ENCODE measurements around the gene OR13A1.
"Not testable (repeated sequence)": the region's sequence is repeated elsewhere in the genome, so short reads cannot be mapped to it uniquely, and the experiment has no call there.

Gene OR13A1

DNA sequence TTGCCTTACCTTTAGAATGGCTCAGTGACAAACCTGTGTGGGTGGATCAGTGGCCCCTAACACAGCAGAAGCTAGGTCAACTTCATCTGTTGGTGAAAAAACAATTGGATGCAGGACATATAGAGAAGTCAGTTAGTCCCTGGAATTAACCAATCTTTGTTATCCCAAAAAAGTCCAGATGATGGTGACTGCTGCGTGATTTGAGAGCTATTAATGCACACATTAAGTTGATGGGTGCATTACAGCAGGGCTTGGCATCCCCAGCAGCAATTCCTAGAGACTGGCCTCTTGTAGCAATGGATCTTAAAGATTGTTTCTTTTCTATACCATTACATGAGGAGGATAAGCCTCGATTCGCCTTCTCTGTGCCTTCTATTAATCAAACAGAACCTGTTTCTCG, 33.3 kb downstream of the OR13A1 start:
- DNase-seq (ENCODE audit: low read depth in 2 of 2) = no peak

DNA sequence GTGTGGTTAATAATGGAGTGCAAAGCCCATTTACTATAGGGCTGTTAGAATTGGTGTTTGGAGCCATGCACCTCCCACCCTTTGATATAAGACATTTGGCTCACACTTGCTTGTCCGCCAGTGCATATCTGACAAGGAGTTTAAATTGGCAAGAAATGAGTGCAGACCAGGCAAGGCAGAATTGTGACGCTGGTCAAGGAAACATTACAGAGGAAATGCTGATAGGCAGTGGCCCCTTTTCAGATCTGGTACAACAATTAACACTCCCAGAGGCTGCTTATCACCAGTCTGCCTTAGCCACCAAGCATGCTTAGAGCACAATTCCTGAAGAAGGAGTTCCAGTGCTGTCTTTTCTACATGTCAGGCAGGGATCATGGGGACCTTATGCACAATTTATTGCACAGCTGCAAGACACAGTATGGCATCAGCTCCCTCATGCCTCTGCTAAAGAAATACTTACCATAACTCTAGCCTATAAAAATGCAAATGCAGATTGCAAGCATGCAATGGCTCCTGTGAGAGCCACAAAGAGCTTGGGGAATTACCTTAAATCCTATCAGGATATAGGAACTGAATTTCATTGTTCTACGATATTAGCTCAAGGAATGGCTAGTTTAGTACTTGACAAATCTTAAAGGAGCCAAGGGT, 35.2 kb downstream of the OR13A1 start:
- no peak for DNase-seq (ENCODE audit: low read depth in 2 of 2)

DNA sequence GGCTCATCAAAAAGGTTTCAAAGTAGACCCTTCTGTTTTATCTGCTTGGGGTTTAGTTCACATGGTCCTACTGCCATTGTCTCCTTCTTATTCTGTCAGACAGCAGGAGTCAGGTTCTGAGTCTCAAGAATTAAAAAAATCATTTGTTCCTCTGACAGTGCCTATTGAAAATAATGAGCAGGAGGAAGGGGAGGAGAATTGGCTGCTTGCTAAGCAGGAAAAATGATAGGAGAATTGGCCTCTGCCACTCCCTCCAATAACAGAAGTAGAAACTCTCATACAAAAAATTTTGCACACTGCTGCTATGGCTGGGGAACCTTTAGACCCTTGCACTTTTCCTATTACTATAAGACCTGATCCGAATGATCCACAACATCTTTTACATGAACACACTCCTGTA, 35.7 kb downstream of the OR13A1 start:
- DNase-seq (ENCODE audit: low read depth in 2 of 2) = no peak

DNA sequence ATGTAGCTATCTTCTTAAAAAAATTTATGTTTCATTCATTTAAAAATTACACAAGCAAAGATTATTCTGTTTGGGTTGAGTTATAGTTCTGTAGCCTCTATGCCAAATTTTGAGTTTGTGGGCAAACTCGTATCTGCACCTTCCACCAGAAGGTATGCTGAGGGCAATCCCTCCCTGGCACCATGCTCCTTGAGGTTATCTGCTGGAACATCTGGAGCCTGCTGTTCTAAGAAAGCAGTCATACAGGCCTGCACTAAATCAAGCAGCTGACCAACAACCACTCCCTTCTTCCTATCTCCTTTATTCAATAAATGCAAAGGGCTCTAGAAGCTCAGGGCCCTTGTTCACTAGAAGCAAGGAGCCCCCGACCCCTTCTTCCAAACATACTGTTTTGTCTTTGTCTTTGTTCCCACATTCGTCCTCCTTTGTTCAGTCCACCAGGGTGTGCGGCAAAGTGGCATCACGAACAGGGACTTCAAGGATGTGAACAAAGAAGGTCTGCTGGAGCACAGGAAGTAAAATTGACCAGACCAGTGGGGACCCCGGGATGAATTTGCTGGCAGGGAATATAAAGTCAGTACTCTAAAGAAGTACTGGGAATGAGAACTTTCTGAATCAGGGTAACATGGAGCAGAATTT, 36.4 kb downstream of the OR13A1 start:
- no peak for DNase-seq (ENCODE audit: low read depth in 2 of 2)

DNA sequence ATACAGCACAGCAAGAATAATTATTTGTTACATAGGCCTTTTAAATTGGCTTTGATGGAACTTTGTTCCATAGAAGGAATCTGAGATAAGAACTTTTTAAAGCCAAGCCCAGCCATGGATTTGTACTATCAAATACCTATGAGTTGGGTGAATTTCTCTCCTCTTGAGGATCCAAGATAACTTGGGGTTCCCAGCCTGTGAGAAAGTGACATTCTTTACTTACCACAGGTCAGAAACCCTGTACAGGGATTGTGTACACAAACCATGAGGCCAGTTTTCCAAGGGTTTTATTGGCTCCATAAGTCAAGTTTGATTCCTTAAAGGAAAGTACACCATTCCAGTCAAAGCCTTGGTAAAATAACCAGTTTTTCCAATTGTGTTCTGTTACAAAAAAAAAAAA, 39.3 kb downstream of the OR13A1 start:
- not testable (repeated sequence) for DNase-seq (ENCODE audit: low read depth in 2 of 2)

DNA sequence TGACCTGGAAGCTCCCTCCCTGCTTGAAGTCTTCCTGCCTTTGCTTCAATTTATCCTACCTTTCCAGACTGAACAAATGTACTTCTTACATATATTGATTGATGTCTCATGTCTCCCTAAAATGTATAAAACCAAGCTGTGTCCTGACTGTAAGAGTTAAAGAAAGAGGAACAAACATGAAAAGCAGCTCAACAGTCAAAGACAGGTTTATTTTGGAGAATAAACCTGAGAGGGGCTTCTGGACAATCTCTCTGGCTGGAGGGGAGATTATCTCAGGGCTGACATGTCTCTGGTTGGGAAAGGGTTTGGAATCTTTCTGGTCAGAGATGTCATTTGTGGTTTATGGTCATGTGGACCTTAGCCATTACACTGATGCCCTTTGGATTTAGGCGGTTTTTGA, 41.0 kb downstream of the OR13A1 start:
- no peak for DNase-seq (ENCODE audit: low read depth in 2 of 2)

DNA sequence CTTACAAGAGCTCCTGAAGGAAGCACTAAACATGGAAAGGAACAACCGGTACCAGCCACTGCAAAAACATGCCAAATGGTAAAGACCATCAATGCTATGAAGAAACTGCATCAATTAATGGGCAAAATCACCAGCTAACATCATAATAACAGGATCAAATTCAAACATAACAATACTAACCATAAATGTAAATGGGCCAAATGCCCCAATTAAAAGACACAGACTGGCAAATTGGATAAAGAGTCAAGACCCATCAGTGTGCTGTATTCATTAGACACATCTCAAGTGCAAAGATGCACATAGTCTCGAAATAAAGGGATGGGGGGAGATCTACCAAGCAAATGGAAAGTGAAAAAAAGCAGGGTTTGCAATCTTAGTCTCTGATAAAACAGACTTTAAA, 47.6 kb downstream of the OR13A1 start:
- not testable (repeated sequence) for DNase-seq (ENCODE audit: low read depth in 2 of 2)

DNA sequence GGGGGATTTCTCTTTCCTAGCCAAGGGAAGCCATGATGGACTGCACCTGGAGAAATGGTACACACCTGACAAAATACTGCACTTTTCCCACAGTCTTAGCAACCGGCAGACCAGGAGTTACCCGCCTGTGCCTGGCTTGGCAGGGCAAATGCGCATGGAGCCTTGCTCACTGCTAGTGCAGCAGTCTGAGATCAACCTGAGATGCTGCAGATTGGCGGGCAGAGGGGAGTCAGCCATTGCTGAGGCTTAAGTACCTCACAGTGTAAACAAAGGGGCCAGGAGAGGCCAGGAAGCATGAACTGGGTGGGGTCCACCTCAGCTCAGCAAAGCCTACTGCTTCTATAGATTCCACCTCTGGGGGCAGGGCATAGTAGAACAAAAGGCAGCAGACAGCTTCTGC, 49.4 kb downstream of the OR13A1 start:
- DNase-seq (ENCODE audit: low read depth in 2 of 2) = no peak

DNA sequence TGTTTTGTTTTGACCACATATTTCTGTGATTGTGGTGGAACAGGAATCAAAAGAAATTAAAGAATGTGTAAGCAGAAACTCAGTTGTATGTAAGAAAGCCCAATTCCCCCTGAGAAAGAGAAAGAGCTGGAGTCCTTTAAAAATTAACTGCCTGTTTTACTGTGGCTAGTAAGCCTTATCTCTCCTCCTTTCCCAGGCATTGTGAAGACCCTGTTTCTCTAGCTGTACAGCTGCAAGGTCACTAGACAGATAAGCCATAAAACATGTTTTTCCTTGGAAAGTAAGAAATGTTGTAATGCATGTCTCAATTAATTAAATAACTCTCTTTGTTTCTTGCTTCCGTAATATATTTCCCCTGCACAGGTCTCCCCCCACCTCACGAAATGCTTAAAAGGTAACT, 53.5 kb downstream of the OR13A1 start:
- no peak for DNase-seq (ENCODE audit: low read depth in 2 of 2)

DNA sequence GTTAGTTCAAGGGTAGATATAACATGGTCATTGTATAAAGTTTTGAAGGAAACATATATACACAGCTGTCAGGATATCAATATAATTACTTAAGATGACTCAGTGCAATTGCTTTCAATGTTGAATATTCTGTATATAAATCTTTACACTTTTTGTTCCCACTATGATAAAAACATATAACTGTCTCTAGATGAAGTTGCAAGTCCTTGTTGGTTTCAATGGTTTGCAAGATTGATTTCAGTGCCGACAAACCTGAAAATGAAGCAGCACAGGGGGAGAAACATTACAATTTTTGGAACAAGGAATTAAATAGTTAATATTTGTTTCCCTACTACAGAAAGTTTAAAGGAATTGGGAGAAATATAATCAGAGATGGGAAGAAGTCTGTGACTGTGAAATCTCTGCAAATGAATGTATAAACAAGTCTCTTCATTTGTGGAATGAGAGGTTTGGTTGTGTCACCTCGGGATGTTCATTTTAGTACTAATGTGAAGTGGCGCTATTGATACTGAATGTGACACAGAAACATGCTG, 54.1 kb downstream of the OR13A1 start:
- DNase-seq (ENCODE audit: low read depth in 2 of 2) = no peak

DNA sequence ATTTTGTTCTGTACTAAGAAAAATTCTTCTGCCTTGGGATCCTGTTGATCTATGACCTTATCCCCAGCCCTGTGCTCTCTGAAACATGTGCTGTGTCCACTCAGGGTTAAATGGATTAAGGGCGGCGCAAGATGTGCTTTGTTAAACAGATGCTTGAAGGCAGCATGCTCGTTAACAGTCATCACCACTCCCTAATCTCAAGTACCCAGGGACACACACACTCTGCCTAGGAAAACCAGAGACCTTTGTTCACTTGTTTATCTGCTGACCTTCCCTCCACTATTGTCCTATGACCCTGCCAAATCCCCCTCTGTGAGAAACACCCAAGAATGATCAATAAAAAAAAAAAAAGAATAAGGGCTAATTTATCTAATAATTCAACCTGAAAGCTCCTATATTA, 54.8 kb downstream of the OR13A1 start:
- DNase-seq (ENCODE audit: low read depth in 2 of 2) = not testable (repeated sequence)

DNA sequence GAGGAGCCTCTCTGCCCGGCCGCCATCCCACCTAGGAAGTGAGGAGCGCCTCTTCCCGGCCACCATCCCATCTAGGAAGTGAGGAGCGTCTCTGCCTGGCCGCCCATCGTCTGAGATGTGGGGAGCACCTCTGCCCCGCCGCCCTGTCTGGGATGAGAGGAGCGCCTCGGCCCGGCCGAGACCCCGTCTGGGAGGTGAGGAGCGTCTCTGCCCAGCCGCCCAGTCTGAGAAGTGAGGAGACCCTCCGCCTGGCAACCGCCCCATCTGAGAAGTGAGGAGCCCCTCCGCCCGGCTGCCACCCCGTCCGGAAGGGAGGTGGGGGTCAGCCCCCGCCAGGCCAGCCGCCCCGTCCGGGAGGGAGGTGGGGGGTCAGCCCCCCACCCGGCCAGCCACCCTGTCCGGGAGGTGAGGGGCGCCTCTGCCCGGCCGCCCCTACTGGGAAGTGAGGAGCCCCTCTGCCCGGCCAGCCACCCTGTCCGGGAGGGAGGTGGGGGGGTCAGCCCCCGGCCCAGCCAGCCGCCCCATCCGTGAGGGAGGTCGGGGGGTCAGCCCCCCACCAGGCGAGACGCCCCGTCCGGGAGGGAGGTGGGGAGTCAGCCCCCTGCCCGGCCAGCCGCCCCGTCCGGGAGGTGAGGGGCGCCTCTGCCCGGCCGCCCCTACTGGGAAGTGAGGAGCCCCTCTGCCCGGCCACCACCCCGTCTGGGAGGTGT, 55.5 kb downstream of the OR13A1 start:
- DNase-seq (ENCODE audit: low read depth in 2 of 2) = not testable (repeated sequence)

DNA sequence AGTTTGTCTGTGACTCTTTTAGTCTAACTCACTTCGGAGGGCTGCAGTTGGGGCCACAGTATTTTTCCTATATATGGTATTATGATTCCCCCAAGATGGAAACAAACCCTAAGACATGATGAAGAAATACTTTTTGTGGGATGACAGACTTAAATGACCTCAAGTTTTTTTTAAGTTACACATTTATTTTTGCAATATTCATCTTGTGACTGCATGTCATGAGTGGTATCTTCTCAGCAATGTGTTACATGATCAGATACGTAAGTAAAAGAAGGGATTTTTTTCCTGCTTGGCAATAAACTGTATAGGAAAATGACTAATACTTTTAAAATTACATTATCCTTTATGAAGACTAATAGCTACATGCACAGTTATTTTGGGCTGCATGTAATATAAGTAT, 57.8 kb downstream of the OR13A1 start:
- no peak for DNase-seq (ENCODE audit: low read depth in 2 of 2)

DNA sequence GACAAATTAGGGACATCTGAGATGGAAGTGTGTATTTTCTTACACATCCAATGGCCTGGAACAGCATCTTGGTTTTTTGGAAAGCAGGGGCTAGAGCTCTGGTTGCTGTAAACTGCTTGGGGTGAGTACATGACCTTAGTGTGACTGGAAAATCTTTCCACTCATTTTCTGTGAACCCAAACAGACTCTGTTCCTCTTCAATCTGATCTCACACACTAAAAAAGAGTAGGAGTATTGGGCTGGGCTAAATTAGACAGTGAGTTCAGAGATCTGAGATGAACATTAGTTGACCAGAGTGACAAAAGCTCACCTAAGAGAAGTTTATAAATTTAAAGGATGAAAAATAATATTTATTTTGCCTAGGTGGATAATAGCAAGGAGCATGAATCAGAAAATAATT, 59.2 kb downstream of the OR13A1 start:
- DNase-seq (ENCODE audit: low read depth in 2 of 2) = no peak

DNA sequence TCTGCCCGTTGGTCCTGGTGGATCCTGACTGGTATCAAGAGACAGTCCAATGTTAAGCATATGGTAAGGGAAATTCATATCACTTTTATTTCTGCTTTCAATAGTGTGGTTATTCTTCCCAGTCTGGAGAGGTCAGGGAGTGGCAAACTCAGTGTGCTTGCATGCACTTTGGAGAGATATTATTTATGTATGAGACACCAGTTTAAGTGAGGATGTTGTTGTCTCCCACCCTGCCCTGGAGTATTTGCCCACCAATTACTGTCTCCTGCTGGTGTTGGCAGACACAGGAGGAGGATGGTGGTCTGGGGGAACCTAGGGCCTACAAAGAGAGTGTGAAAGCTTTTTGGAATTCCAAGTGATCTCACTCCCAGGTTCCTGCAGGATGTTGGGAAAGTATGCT, 59.7 kb downstream of the OR13A1 start:
- no peak for DNase-seq (ENCODE audit: low read depth in 2 of 2)

DNA sequence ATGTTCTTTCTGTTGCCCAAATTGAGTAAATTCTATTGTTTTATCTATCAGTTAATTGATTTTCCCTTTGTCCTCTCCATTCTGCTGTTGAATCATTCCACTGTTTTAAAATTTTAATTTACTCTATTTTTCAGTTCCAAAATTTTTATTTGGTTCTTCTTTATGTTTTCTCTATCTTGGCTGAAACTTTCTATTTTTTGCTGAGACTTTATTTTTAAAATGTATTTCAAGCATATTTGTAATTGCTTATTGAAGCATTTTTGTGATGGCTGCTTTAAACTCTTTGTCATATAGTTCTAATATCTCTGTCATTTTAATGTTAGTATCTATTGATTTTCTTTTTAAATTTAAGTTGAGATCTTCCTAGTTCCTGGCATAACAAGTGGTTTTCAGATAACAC, 60.5 kb downstream of the OR13A1 start:
- no peak for DNase-seq (ENCODE audit: low read depth in 2 of 2)

DNA sequence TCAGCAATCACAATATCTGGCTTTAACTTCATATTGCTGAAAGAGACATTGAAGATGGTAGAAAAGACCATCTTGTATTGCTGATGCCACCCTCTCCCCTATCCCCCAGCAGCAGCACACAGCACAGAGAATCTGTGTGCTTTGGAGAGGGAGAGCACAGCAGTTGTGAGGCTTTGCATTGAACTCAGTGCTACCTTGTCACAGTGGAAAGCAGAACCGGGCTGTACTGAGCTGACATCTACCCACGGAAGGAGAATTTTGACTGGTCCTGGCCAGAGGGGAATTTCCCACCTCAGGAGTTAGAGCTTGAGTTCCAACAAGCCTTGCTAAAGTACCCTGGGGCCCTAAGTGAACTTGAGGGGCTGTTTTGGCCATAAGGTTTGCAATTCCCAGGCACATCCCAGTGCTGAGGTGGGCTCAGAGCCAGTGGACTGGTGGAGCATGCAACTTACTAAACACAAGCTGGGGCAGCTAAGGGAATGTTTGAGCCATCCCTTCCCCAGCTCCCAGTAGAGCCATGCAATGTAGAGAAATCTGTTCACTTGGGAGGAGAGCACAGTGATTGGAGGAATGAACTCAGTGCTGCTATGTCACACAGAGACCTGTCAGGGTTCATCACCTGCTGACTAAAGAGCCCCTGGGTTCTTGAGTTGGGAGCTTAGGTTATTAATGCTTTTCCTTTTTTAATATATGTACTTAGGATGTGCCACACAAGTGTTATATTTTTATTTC, 62.1 kb downstream of the OR13A1 start:
- DNase-seq (ENCODE audit: low read depth in 2 of 2) = no peak

Data from activated CD4-positive, alpha-beta T cell treated with anti-CD3 and anti-CD28 coated beads for 24 hours (primary cell).